BJ (cell line): ENCODE data around the gene MGAT1. TPM values are rescaled to one million over a fixed set of nuclear protein-coding genes. Genes with fewer than 3 reads are reported as not detected.

Source experiments
- CTCF ChIA-PET: fragments of 350-600 bp; formaldehyde crosslinking; extraction: SDS; loops from one replicate; lab custom pipeline; 2021; ENCODE audit warnings: antibody characterized with exemption, inconsistent platforms; lab: Yijun Ruan, JAX
- POLR2A ChIA-PET: fragments of 300-600 bp; sonication (Branson Sonifier 250); formaldehyde crosslinking; extraction: SDS; loops from one replicate; lab custom pipeline; 2021; ENCODE audit warnings: antibody characterized with exemption; lab: Charles Lee
- DNase-seq: peaks from one replicate; pipeline ENCODE4 v3.0.0-alpha.2; 2011; ENCODE audit warnings: low read depth
- H3K27me3 ChIP-seq: 2 replicates; pipeline ENCODE4 v1.6.0; 2011; ENCODE audit warnings: low read length; ENCODE audit not compliant: control insufficient read depth, insufficient read depth
- H3K36me3 ChIP-seq: 2 replicates; pipeline ENCODE4 v1.5.1; 2011; ENCODE audit warnings: low read length; ENCODE audit not compliant: control insufficient read depth, insufficient read depth
- H3K4me3 ChIP-seq: 2 replicates; pipeline ENCODE4 v1.5.1; 2011; ENCODE audit warnings: low read depth, mild to moderate bottlenecking, control low read depth, low read length
- CTCF ChIP-seq: IDR thresholded peaks from 2 replicates; pipeline ENCODE4 v1.5.1; 2011; ENCODE audit warnings: low read depth, mild to moderate bottlenecking, control low read depth, inconsistent platforms, low read length, moderate library complexity; ENCODE audit not compliant: insufficient read depth
- polyA plus RNA-seq: library from polyadenylated mRNA; depleted of rRNA; stranded (reverse); fragments of >200 nt; gene quantifications from 2 replicates; pipeline ENCODE4 v1.2.3, GENCODE V29; 2011

The MGAT1 gene
- polyA plus RNA-seq, 1 experiment, result 197 TPM

GRCh38 chr5:180787711-180788431, 14.7 kb downstream of the MGAT1 start:
- peaks cover 33% of the 10 kb centered on the region for H3K36me3 ChIP-seq
- no peaks in the 10 kb centered on the region for H3K27me3 ChIP-seq
- ChIA-PET POLR2A (no interaction called here), CTCF (interaction anchor here (4.2 to 6.4 kb wide), 3 partner anchors 12 to 80 kb away, joined by 16 to 38 read pairs (median 26); partner anchors contain the start of gene MGAT1)
- no peak for DNase-seq
- no peak overlapping the region for H3K4me3 ChIP-seq
- no peak for TF ChIP-seq CTCF

DNA sequence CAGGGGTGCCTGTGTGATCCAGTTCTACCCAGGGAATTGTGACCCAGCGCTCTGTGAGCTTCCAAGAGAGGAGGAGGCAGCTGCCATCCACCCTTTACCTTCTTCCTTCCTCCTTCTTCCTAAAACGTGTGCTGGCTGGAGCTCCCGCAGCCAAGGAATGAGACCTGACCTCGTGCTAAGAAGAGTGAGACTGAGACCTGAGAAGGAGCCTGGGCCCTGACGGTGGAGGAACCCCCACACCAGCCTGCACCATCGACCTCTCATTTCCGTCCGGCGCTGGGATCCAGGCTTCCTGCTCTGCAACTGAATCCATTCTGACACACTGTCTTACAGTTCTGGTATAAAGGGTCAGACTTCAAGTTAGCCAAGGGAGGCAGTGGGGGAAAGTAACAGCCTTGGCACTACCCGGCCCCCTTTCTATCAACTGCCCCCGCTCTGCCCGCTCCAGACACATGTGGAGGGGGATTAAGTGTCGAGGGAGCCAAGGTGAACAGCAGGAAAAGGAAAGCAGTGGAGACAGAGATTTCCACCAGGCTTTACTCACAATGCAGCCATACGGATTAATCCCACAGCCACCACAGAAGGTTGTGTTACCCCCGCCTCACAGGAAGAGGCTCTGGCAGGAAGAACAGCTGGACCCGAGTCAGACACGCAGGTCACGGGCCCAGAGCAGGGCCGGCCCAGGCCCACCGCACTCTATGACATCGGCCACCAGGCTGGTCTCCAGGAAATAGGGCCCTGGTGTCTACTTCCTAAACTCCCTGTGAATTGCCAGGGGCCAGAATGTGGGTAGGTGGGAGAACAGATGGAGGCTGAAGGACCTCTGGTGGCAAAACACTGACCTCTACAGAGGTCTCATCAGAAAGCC, 15.8 kb downstream of the MGAT1 start:
- DNase-seq, result no peak
- Histone ChIP-seq H3K4me3 (no peak overlapping the region), H3K27me3 (no peaks in the 10 kb centered on the region), H3K36me3 (peaks cover 25% of the 10 kb centered on the region)
- ChIA-PET CTCF (interaction anchor here (0.5 to 6.4 kb wide), 7 partner anchors 9 to 381 kb away, joined by 3 to 38 read pairs (median 5); partner anchors contain the start of gene MGAT1), POLR2A (interaction anchor here (0.6 to 2.3 kb wide), 4 partner anchors 9 to 402 kb away, joined by 3 to 15 read pairs (median 4); partner anchors contain the start of gene MGAT1)
- TF ChIP-seq CTCF, result no peak

- Histone ChIP-seq H3K27me3 (no peaks in the 10 kb centered on the region), H3K4me3 (no peak overlapping the region), H3K36me3 (peaks cover 15% of the 10 kb centered on the region)
- TF ChIP-seq CTCF, result no peak
- POLR2A ChIA-PET, result interaction anchor here (0.6 to 2.3 kb wide), 4 partner anchors 10 to 403 kb away, joined by 3 to 15 read pairs (median 4); partner anchors contain the start of gene MGAT1
- CTCF ChIA-PET, result interaction anchor here (0.5 to 6.4 kb wide), 12 partner anchors 10 to 382 kb away, joined by 3 to 38 read pairs (median 4); partner anchors contain the start of gene MGAT1
- DNase-seq, result peak; percentile 50
Measured at GRCh38 chr5:180785794-180786221, 16.8 kb downstream of the MGAT1 start.

- H3K27me3 ChIP-seq, result no peaks in the 10 kb centered on the region
- POLR2A ChIA-PET, result interaction anchor here (0.5 to 2.3 kb wide), 2 partner anchors 14 to 25 kb away, joined by 4 to 9 read pairs; no protein-coding TSS in a partner anchor
- peak; percentile 57 for DNase-seq
- H3K36me3 ChIP-seq, result peaks cover 12% of the 10 kb centered on the region
- H3K4me3 ChIP-seq, result no peak overlapping the region
- CTCF ChIA-PET, result interaction anchor here (0.6 to 6.4 kb wide), 17 partner anchors 12 to 399 kb away, joined by 3 to 38 read pairs (median 4); partner anchors contain the start of gene MGAT1
- no peak for TF ChIP-seq CTCF
Measured at GRCh38 chr5:180785121-180785781, 17.4 kb downstream of the MGAT1 start.
